ENCODE data around the gene CRYBG2. TPM values are rescaled to one million over a fixed set of nuclear protein-coding genes. Genes with fewer than 3 reads are reported as not detected.

The CRYBG2 gene
- total and polyA plus RNA-seq, 2 of the 8 experiments (the other 6 are each of a cell fraction or from before 2014, with no cell fraction given): 14.2 to 17.0 TPM

DNA sequence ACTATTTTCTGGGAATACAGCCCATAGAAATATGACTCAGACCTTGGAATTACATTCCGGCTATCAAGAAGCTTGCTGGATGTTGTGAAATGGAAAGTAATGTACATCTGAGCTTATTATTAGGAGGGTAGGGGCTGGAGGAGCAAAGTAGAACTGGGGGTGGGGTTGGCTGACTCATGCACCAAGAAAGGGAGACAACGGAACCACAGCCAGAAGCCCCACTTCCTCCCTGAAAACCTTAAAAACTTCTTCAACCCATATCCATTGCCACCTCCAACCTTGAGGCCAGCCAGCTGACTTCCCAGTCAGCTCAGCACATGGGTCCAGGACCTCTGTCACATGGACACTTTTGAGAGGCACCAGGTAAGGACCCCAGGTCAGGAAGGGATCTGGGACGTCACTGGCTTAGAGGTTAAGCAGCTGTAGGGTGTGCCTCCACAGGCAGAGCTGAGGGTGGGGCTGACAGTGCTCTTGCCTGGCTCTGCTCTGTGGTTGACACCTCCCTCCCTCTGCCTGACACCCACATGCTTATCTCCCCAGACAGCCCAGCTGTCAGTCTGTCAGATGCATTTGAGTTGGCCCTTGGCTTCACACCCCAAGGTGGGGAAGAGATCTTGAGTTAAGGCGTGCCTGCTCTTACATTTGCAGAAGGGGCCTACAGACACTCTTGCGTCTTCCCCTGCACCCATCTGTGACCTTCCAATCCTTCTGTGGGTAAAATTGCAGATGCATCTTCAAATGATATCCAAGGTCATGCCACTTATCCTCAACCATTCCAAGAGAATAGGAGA is 24.4 kb upstream of the CRYBG2 start:
- Histone ChIP-seq H3K4me1 (replicated peaks in 1 of 4; ENCODE audit: control insufficient read depth in 3 of 4, insufficient read depth in 4 of 4, low read length in 3 of 4) (peaks cover 0 to 2% (median 0%) of the 10 kb centered on the region in 4 experiments; a peak in 2 of 7 replicates), H3K27me3 (replicated peaks in 1 of 4; ENCODE audit: control insufficient read depth in 3 of 4, extremely low read depth in 1 of 4, insufficient read depth in 3 of 4, low read length in 3 of 4) (no peaks in the 10 kb centered on the region), H2BK120ac (replicated peaks; ENCODE audit: low read depth, low read length) (no peak overlapping the region), H4K91ac (replicated peaks; ENCODE audit: insufficient read length, low read length) (no peak overlapping the region), H2AK5ac (ENCODE audit: low read depth, low read length) (no peak overlapping the region; the same call in 1 of the 2 replicates), H3K14ac (ENCODE audit: insufficient read length) (no peak overlapping the region), H3K36me3 (ENCODE audit: control insufficient read depth in 2 of 4, insufficient read depth in 4 of 4, low read length in 3 of 4) (no peaks in the 10 kb centered on the region), H3K4ac (replicated peaks; ENCODE audit: insufficient read length, low read depth, low read length) (no peak overlapping the region), H3K4me3 (ENCODE audit: extremely low read depth in 1 of 4, insufficient read depth in 2 of 4, low read depth in 3 of 4, low read length in 4 of 4) (no peak overlapping the region), H3K79me1 (ENCODE audit: low read depth, low read length) (no peaks in the 10 kb centered on the region), H3K4me2 (ENCODE audit: insufficient read depth in 1 of 2, low read depth in 2 of 2, low read length in 2 of 2) (no peak overlapping the region), H4K20me1 (replicated peaks in 1 of 2; ENCODE audit: control insufficient read depth in 1 of 2, insufficient read depth in 2 of 2, low read length in 2 of 2) (no peaks in the 10 kb centered on the region), H3K9ac (replicated peaks in 1 of 4; ENCODE audit: extremely low read depth in 1 of 4, low read depth in 3 of 4, low read length in 3 of 4) (no peak overlapping the region), H3K79me2 (ENCODE audit: control insufficient read depth in 1 of 2, insufficient read depth in 2 of 2, low read length in 2 of 2) (no peaks in the 10 kb centered on the region), H3K23ac (ENCODE audit: insufficient read length) (no peak overlapping the region), H2BK5ac (ENCODE audit: low read depth, low read length) (no peak overlapping the region), H3K18ac (ENCODE audit: extremely low read depth, low read length) (no peak overlapping the region), H4K8ac (ENCODE audit: extremely low read depth, insufficient read depth, low read length) (no peak overlapping the region), H2BK15ac (ENCODE audit: low read length) (peak overlapping the region; percentile 21; the same call in 1 of the 2 replicates), H4K5ac (ENCODE audit: insufficient read length, low read depth, low read length) (no peak overlapping the region), H2BK20ac (ENCODE audit: low read length) (no peak overlapping the region), H3K23me2 (ENCODE audit: low read depth, low read length) (no peaks in the 10 kb centered on the region), H3K56ac (replicated peaks; ENCODE audit: insufficient read length, low read depth, low read length) (no peak overlapping the region), H3K9me3 (ENCODE audit: insufficient read depth in 2 of 2, low read depth in 1 of 2, low read length in 1 of 2) (no peaks in the 10 kb centered on the region), H2BK12ac (ENCODE audit: low read depth, low read length) (no peak overlapping the region), H3K27ac (ENCODE audit: low read depth, low read length) (no peak overlapping the region), H2AFZ (ENCODE audit: low read length) (no peak overlapping the region)
- CTCF ChIA-PET (ENCODE audit: partially characterized antibody): interaction anchor here (0.7 to 7.9 kb wide), 16 partner anchors 12 to 102 kb away, joined by 3 to 79 read pairs (median 6); partner anchors contain the start of genes CRYBG2 and SH3BGRL3
- FAIRE-seq: no peak
- TF ChIP-seq PHF8 (conservative IDR thresholded peaks at IDR 0.05; ENCODE audit: low read depth, low read length) (no peak), MAFK (IDR thresholded peaks at IDR 0.05; ENCODE audit: low read depth, low read length) (no peak), SIX5 (IDR thresholded peaks at IDR 0.05; ENCODE audit: low read depth, low read length) (no peak), CEBPB (IDR thresholded peaks at IDR 0.05; ENCODE audit: low read depth, low read length) (no peak), YY1 (IDR thresholded peaks at IDR 0.05; ENCODE audit: low read depth, low read length) (no peak), EP300 (IDR thresholded peaks at IDR 0.05; ENCODE audit: borderline replicate concordance in 1 of 2, low read depth in 2 of 2, low read length in 2 of 2) (no peak), JUN (IDR thresholded peaks at IDR 0.05; ENCODE audit: low read depth, low read length) (no peak), KDM5A (IDR thresholded peaks at IDR 0.05; ENCODE audit: low read length) (no peak)
- TF ChIP-seq, protein P1, sequence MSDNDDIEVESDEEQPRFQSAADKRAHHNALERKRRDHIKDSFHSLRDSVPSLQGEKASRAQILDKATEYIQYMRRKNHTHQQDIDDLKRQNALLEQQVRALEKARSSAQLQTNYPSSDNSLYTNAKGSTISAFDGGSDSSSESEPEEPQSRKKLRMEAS (IDR thresholded peaks at IDR 0.05): no peak
- no peak for DNase-seq (ENCODE audit: low read depth in 1 of 2, low spot score in 2 of 2)
- POLR2A ChIA-PET (ENCODE audit: partially characterized antibody): interaction anchor here (0.6 to 2.3 kb wide), 10 partner anchors 9 to 60 kb away, joined by 3 to 9 read pairs (median 3); partner anchors contain the start of genes CD52 and LIN28A
- 73% methylated on average over 5 of the region's 5 CpGs; no CpG with 5 or more reads in 1 of the 2 experiments for WGBS, 2 experiments (ENCODE audit: extremely low coverage in 1 of 2, insufficient coverage in 1 of 2, insufficient read length in 1 of 2, insufficient replicate concordance in 2 of 2, low coverage in 1 of 2, low lambda C conversion rate in 2 of 2, missing lambda C conversion rate in 1 of 2)
